ENCODE results near the gene MMP2.

The MMP2 gene

DNA sequence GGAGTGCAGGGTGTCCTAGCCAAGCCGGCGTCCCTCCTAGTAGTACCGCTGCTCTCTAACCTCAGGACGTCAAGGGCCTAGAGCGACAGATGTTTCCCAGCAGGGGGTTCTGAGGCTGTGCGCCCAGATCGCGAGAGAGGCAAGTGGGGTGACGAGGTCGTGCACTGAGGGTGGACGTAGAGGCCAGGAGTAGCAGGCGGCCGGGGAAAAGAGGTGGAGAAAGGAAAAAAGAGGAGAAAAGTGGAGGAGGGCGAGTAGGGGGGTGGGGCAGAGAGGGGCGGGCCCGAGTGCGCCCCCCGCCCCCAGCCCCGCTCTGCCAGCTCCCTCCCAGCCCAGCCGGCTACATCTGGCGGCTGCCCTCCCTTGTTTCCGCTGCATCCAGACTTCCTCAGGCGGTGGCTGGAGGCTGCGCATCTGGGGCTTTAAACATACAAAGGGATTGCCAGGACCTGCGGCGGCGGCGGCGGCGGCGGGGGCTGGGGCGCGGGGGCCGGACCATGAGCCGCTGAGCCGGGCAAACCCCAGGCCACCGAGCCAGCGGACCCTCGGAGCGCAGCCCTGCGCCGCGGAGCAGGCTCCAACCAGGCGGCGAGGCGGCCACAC, at the start of gene MMP2:
MMP2 (plus strand) TSS at position 372 of the 603 bp plus-strand sequence. CDS start 282 bp downstream, outside the sequence.
- no peak for DNase-seq

DNA sequence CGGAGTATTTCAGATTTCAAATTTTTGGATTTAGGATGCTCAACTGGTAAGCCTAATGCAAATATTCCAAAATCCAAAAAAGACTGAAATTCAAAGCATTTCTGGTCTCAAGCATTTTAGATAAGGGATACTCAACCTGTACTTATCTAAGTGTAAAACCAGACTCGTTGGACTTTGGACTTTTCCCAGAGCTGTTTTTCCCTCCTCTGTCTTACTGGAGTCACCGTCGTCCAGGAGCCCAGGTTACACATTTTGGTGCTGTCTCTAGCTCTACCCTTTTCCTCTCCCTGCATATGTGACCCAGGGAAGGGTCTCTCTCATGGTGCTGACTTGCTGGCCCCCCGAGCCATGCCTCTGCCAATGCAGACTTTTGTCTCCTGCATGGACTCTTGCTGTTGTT, 46.0 kb upstream of the MMP2 start:
- no peak for DNase-seq

DNA sequence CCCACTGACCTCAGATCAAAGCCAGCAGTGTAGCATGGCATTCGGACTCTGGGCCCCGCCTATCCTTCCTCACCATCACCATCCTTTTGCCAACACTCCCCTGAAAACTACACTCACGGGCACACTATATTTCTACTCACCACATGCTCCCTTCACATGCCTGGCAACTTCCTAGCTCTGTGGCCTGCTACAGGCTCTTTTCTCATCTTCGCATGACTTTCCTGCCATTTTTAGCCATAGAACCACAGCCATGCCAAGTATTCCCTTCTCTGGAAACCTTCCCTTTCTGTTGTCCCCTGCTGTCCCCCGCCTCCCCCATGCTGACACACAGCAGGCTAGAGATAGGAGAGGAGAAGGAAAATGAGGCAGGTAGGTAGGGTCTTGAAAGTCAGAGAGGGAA, 45.5 kb upstream of the MMP2 start:
- DNase-seq = no peak

GRCh38 chr16:55434000-55434399, 45.0 kb upstream of the MMP2 start:
- no peak for DNase-seq

DNA sequence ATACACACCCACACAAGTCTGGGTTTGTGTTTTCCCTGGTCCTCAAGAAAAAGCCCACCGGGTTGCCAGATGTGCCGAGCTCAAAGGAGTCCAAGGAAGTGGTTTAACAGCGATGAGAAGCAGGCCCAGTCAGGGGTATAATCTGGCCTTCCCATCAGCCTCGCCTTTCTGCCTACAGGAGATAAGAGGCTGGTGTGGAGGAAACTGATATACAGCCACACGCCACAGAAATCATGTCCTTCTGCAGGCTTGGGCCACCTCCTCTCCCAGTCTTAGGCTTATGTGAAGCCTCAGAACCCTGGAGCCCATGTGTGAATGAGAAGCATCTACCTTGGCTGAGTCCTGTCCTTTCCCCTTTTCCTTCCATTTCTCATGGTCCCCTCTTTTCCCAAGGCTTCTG, 43.6 kb upstream of the MMP2 start:
- DNase-seq = no peak

DNA sequence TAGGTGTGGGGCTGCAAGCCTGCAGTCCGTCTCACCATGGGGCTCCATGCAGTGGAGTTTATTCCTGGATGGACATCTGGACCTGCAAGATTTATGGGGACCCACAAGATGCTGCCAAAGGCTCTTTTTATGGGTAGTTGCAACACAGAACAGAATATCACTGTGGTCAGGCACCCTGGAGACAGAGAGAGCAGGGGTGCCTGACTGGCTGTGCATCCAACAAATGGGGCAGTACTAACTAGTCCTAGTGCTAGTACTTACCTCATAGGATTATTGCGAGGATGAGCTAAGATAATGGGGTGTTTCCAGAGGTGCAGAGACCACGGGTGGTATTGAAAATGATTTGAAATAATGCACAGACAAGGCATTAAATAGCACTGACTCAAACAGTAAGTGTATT, 42.4 kb upstream of the MMP2 start:
- no peak for DNase-seq

GRCh38 chr16:55437625-55438024, 41.4 kb upstream of the MMP2 start:
- DNase-seq = no peak

- DNase-seq = no peak
These were observed 40.7 kb upstream of the MMP2 start for GRCh38 chr16:55438281-55438680.

DNA sequence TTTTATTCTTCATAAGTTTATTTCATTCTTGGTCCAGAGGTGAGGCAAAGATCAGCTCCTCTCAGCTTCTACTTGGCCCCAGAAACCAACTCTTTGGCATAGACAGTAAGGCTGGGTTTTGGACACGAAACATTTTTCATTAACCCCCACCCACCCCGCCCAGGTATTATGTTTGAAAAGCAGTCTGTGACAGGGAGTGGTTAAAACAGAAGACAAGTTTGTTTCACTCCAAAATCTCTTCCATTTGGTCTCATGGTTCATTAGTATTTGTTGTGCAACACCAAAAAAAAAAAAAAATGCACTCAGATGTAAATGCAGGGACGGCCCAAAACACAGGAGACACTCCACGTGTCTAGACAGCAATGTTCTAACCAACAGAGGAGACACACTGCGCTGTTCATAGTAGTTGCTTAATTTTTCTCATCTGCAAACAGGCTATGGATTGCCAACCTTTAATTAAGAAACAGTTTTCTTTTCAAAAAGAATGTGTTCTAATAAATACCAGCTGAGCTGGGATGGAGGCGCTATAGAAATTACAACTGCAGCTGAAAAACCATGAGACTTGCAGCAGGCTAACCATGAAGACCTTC, 39.8 kb upstream of the MMP2 start:
- no peak for DNase-seq

DNA sequence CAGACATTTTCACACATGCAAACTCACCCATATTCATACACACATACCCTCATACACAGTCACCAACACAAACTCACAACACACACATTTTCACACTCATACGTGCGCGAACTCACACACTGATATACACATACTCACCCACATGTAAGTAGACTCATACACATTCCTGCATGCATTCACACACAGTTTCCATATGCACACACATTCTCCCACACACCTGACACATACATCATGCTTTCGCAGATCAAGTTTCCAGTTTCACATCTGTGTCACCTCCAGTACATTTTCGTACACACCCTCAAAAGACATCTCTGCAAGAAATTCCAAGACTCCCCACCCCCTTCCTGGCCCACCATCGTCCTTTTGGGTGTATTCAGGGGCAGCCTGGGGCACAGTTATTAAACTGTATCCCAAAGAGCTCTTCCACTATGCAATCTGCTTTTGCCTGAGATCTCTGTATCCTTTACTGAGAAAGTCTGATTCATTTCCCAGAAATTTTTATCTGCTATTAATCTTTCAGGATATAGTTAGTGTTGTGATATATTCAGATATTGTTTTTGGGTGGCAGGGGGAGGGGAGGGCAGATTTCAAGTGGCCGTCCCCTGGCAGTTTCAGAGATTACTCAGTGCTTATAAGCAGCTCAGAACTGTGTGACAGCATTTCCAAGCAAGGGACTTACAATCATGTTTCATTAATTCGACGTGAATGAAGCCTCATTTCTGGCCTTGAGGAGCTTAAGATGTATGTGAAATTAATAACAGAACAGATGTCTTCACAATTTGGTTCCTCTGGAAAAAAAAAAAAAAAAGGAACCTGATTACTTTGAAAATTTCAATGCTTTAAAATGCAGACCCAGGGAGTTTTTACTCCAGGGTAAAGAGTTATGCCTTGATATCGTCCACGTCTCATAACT, 35.3 kb upstream of the MMP2 start:
- no peak for DNase-seq

- DNase-seq = no peak
These were observed 34.1 kb upstream of the MMP2 start for GRCh38 chr16:55444754-55445485.

DNA sequence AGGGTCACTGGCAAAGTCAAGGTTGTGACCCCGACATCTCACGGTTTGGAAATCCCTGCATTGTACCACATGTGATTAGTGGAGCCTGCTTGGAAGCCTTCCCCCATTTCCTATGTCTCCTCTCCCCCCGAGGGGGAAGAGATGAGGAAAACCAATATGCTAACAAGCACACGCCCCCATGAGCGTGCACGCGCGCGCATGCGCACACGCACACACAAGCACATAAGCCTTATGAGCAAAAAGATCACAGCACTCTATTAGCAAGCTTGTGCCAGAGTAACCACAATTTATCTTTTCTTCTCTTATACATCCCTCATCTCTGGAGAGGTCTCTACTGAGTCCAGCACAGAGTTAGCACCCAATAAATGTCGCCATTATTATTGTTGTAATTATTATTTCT, 31.8 kb upstream of the MMP2 start:
- DNase-seq = no peak

DNA sequence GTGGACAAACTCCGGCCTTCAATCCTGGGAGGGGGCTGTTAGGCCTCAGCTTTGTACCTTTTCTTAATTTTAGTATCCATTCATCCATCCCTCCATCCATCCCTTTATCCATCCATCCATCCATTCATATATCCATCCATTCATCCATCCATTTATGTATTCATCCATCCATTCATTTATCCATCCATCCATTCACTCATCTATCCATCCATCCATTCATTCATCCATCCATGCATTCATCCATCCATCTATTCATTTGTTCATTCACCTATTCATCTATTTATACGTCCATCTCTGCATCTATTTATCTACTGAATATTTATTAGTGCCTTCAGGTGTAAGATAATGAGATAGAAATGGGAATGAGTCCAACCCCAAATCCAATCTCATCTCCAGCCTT, 26.0 kb upstream of the MMP2 start:
- no peak for DNase-seq

GRCh38 chr16:55453909-55454308, 25.1 kb upstream of the MMP2 start:
- DNase-seq = no peak

DNA sequence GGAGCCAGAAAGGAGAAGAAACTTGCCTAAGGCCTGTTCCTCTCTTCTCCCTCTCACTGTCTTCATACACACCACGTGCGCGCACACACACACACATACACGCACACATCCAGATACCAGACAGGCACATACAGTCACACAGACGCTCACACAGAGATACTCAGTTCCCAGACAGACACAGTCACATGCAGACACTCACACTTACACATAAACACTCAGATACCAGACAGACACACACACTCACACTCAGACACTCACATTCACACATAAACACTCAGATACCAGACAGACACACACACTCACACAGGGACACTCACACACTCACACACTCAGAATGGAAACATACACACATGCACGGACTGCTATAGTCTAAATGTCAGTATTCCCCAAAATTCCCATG, 24.1 kb upstream of the MMP2 start:
- DNase-seq = no peak

DNA sequence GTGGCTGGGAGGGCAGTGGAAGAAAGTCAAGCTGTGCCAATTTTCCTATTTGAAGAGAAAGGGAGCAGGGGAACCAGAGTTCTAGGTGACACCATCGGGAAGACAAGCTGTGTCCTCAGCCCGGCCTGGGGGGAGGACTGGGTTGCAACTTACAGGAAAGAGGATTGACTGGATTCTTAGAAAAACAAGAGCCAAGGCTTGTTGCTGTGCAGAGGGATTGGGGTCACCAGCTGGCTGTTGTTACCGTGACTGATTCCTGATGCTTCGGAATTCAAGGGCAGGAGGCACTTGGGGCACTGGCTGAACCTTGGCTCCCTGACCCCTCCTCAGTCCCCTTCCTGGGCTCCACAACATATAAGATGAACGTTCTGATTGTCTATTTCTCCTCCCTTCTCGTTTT, 16.8 kb upstream of the MMP2 start:
- no peak for DNase-seq

DNA sequence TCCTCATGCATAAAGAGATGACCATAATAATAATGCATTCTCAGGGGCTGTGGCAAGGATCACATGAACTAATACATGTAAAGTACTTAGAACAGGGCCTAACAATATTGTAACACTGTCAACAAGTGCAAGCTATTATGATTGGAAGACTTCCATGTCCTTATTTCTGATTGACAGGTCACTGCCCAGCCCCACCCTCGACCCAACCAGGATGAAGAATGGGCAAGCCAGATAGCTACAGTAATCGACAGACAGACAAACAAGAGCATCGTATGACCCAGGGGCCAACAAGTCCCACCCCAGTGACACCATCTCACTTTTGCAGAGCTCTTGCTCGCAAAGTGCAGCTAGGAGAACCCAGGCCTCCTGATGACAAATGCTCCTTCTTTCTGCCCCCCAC, 14.6 kb upstream of the MMP2 start:
- no peak for DNase-seq

GRCh38 chr16:55465077-55465896, 13.7 kb upstream of the MMP2 start:
- peak; percentile 48 to 87 (median 72) for DNase-seq

DNA sequence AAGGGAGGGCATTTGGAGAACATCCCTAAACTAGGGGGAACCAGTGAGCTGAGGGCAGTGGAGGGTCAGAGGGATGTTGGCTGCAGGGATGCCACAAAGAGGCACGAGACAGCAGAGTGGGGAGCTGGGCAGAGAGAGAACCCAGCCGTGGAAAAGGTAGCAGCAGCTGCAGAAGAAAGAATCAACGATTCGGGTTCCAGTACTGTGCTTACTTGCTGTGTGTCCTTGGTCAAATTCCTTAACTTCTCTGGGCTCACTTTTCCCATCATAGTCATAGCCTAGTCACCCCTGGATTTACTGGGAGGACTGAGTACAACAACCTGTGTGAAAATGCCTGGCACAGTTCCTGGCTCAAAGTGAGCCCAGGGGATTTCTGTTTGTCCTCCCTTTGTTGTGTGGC, 12.8 kb upstream of the MMP2 start:
- DNase-seq = no peak

- no peak for DNase-seq
These were observed 11.1 kb upstream of the MMP2 start for GRCh38 chr16:55467898-55468297.

DNA sequence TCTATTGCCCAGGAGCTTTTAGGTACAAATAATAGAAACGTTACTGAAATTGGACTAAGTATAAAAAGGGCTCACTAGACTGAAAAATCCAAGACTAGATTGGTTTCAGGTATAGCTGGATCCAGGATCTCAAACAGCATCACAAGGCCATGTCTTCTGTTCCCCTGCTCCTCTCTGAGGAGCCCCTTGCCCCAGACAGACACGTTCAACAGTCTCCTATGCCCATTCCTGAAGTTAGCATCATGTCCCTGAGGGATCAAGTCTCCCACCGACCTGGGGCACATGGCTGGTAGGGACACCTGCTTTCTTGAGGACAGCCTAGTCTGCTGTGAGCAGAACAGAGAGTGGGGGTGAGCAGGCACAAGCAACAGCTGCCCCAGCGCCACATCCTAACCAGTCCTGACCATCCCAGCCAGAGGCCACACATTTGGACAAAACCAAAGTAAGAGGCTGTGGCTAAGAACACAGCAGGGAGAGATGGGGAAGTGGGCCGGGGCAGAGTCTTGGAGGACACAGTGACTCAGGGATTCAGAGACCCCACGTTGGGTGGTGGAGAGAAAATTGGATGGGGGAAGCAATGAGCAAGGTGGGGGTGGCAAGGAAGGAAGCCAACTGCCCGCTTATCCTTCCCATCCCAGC, 10.5 kb upstream of the MMP2 start:
- no peak for DNase-seq
